CMK (cell line): ENCODE results near the gene SESTD1.
"Not testable (repeated sequence)": the region's sequence is repeated elsewhere in the genome, so short reads cannot be mapped to it uniquely, and the experiment has no call there.

Experiments used
- DNase-seq: peaks from one replicate; pipeline ENCODE4 v3.0.0-alpha.2; 2010; ENCODE audit warnings: low read depth

SESTD1 gene

GRCh38 chr2:179237209-179237946 is 27.3 kb downstream of the SESTD1 start:
- DNase-seq = no peak

GRCh38 chr2:179235463-179236108 is 29.0 kb downstream of the SESTD1 start:
- no peak for DNase-seq

- DNase-seq = no peak
Measured at GRCh38 chr2:179234658-179235240, 29.9 kb downstream of the SESTD1 start.

- DNase-seq = no peak
Measured at GRCh38 chr2:179233626-179234430, 30.8 kb downstream of the SESTD1 start.

GRCh38 chr2:179233083-179233490 is 31.5 kb downstream of the SESTD1 start:
- DNase-seq = no peak

- DNase-seq = no peak
Measured at GRCh38 chr2:179226961-179227259, 37.7 kb downstream of the SESTD1 start.

- no peak for DNase-seq
Measured at GRCh38 chr2:179226203-179226960, 38.2 kb downstream of the SESTD1 start.

GRCh38 chr2:179224361-179224760 is 40.3 kb downstream of the SESTD1 start:
- DNase-seq = no peak

GRCh38 chr2:179222076-179222475 is 42.6 kb downstream of the SESTD1 start:
- no peak for DNase-seq

- DNase-seq = peak; percentile 48
Measured at GRCh38 chr2:179218848-179219594, 45.6 kb downstream of the SESTD1 start.

- DNase-seq = not testable (repeated sequence)
Measured at GRCh38 chr2:179214671-179215070, 50.0 kb downstream of the SESTD1 start.

- DNase-seq = no peak
Measured at GRCh38 chr2:179211355-179211754, 53.3 kb downstream of the SESTD1 start.

GRCh38 chr2:179208277-179208676 is 56.4 kb downstream of the SESTD1 start:
- not testable (repeated sequence) for DNase-seq

- no peak for DNase-seq
Measured at GRCh38 chr2:179207047-179207446, 57.6 kb downstream of the SESTD1 start.

- DNase-seq = peak; percentile 11
Measured at GRCh38 chr2:179201869-179202268, 62.8 kb downstream of the SESTD1 start.

- DNase-seq = not testable (repeated sequence)
Measured at GRCh38 chr2:179195926-179196590, 68.6 kb downstream of the SESTD1 start.

- no peak for DNase-seq
Measured at GRCh38 chr2:179195141-179195540, 69.5 kb downstream of the SESTD1 start.

- no peak for DNase-seq
Measured at GRCh38 chr2:179193759-179194394, 70.8 kb downstream of the SESTD1 start.

- DNase-seq = no peak
Measured at GRCh38 chr2:179191110-179191509, 73.5 kb downstream of the SESTD1 start.

GRCh38 chr2:179186126-179186525 is 78.5 kb downstream of the SESTD1 start:
- DNase-seq = no peak
